H9 (cell line): ENCODE measurements around the gene ZNF287. TPM values are rescaled to one million over a fixed set of nuclear protein-coding genes. Genes with fewer than 3 reads are reported as not detected.

Experiments
- DNase-seq: peaks from one replicate; pipeline ENCODE4 v3.0.0-alpha.2; 2017
- H2AFZ ChIP-seq: one replicate; pipeline ENCODE4 v1.6.1; 2013; ENCODE audit warnings: mild to moderate bottlenecking, low read length, control low read depth, moderate library complexity
- H2AK5ac ChIP-seq: 2 replicates; pipeline ENCODE4 v1.6.1; 2013; ENCODE audit warnings: low read length, control low read depth, mixed read lengths; ENCODE audit not compliant: insufficient read length
- H2BK120ac ChIP-seq: one replicate; pipeline ENCODE4 v1.6.1; 2013; ENCODE audit warnings: low read depth, mild to moderate bottlenecking, low read length, control low read depth, inconsistent platforms; ENCODE audit not compliant: poor library complexity, severe bottlenecking
- H2BK12ac ChIP-seq: 2 replicates; pipeline ENCODE4 v1.6.1; 2013; ENCODE audit warnings: low read length, control low read depth, mixed read lengths, low read depth; ENCODE audit not compliant: insufficient read length
- H2BK15ac ChIP-seq: 2 replicates; pipeline ENCODE4 v1.6.1; 2013; ENCODE audit warnings: low read depth, low read length, control low read depth
- H2BK20ac ChIP-seq: one replicate; pipeline ENCODE4 v1.6.1; 2013; ENCODE audit warnings: low read depth, mild to moderate bottlenecking, low read length, control low read depth, inconsistent platforms; ENCODE audit not compliant: poor library complexity, severe bottlenecking
- H2BK5ac ChIP-seq: 2 replicates; pipeline ENCODE4 v1.6.1; 2013; ENCODE audit warnings: low read length, control low read depth, mixed read lengths; ENCODE audit not compliant: insufficient read length
- H3K14ac ChIP-seq: 2 replicates; pipeline ENCODE4 v1.6.1; 2013; ENCODE audit warnings: low read length, control low read depth; ENCODE audit not compliant: insufficient read depth
- H3K18ac ChIP-seq: 2 replicates; pipeline ENCODE4 v1.6.1; 2013; ENCODE audit warnings: low read depth, mild to moderate bottlenecking, mixed read lengths, low read length, control low read depth; ENCODE audit not compliant: insufficient read length
- H3K23ac ChIP-seq: 2 replicates; pipeline ENCODE4 v1.6.1; 2013; ENCODE audit warnings: low read length, control low read depth, mixed read lengths, low read depth; ENCODE audit not compliant: insufficient read length
- H3K23me2 ChIP-seq: 2 replicates; pipeline ENCODE4 v1.6.1; 2013; ENCODE audit warnings: low read depth, mild to moderate bottlenecking, mixed read lengths, low read length, control low read depth; ENCODE audit not compliant: insufficient read length, poor library complexity, severe bottlenecking
- H3K27ac ChIP-seq: 2 replicates; pipeline ENCODE4 v1.5.1; 2013; ENCODE audit warnings: low read length, control low read depth, mixed read lengths, low read depth; ENCODE audit not compliant: insufficient read length
- H3K27me3 ChIP-seq: 2 replicates; pipeline ENCODE4 v1.6.1; 2013; ENCODE audit warnings: low read length, control low read depth, inconsistent platforms; ENCODE audit not compliant: insufficient read depth
- H3K4ac ChIP-seq: 2 replicates; pipeline ENCODE4 v1.6.1; 2013; ENCODE audit warnings: low read depth, mild to moderate bottlenecking, control low read depth, inconsistent platforms, low read length, moderate library complexity
- H3K4me1 ChIP-seq: 2 replicates; pipeline ENCODE4 v1.6.1; 2013; ENCODE audit warnings: low read length, control low read depth, inconsistent platforms; ENCODE audit not compliant: insufficient read depth
- H3K4me2 ChIP-seq: 2 replicates; pipeline ENCODE4 v1.6.1; 2013; ENCODE audit warnings: low read length, control low read depth, mixed read lengths; ENCODE audit not compliant: insufficient read length, insufficient read depth
- H3K56ac ChIP-seq: 2 replicates; pipeline ENCODE4 v1.6.1; 2013; ENCODE audit warnings: low read depth, mild to moderate bottlenecking, mixed read lengths, low read length, control low read depth; ENCODE audit not compliant: insufficient read length
- H3K79me1 ChIP-seq: 2 replicates; pipeline ENCODE4 v1.6.1; 2013; ENCODE audit warnings: low read depth, mild to moderate bottlenecking, moderate library complexity, low read length, control low read depth, inconsistent platforms; ENCODE audit not compliant: insufficient read depth, poor library complexity, severe bottlenecking
- H3K79me2 ChIP-seq: 2 replicates; pipeline ENCODE4 v1.6.1; 2013; ENCODE audit warnings: low read length, control low read depth, inconsistent platforms; ENCODE audit not compliant: insufficient read depth
- H3K9ac ChIP-seq: 2 replicates; pipeline ENCODE4 v1.6.1; 2013; ENCODE audit warnings: low read length, control low read depth, mixed read lengths; ENCODE audit not compliant: insufficient read length; ENCODE audit errors: extremely low read depth
- H3K9me3 ChIP-seq: one replicate; pipeline ENCODE4 v1.6.1; 2013; ENCODE audit warnings: low read depth, low read length, inconsistent platforms; ENCODE audit not compliant: control insufficient read depth
- H3T11ph ChIP-seq: one replicate; pipeline ENCODE4 v1.6.1; 2013; ENCODE audit warnings: mild to moderate bottlenecking, low read length, control low read depth, inconsistent platforms
- H4K20me1 ChIP-seq: one replicate; pipeline ENCODE4 v1.6.1; 2013; ENCODE audit not compliant: control insufficient read depth, insufficient read length, insufficient read depth
- H4K5ac ChIP-seq: 2 replicates; pipeline ENCODE4 v1.6.1; 2013; ENCODE audit warnings: low read depth, mild to moderate bottlenecking, mixed read lengths, low read length, control low read depth; ENCODE audit not compliant: insufficient read length
- H4K8ac ChIP-seq: replicated peaks from 2 replicates; pipeline ENCODE4 v1.6.1; 2013; ENCODE audit warnings: low read length, control low read depth, mixed read lengths, low read depth; ENCODE audit not compliant: insufficient read length
- H4K91ac ChIP-seq: 2 replicates; pipeline ENCODE4 v1.6.1; 2013; ENCODE audit warnings: low read depth, mild to moderate bottlenecking, moderate library complexity, mixed read lengths, low read length, control low read depth; ENCODE audit not compliant: insufficient read length
- H3K27ac Mint-ChIP-seq, 3 experiments: 2 replicates in 2 of 3; 3 replicates in 1 of 3; pipeline ENCODE4 v1.8.0; 2020 to 2021; ENCODE audit warnings: mixed read lengths in 3 of 3, mild to moderate bottlenecking in 1 of 3, moderate library complexity in 1 of 3
- H3K27me3 Mint-ChIP-seq: 2 replicates; pipeline ENCODE4 v1.8.0; 2021; ENCODE audit warnings: low read depth, mild to moderate bottlenecking, moderate library complexity, mixed read lengths
- H3K36me3 Mint-ChIP-seq, 3 experiments: 2 replicates in 2 of 3; 3 replicates in 1 of 3; pipeline ENCODE4 v1.8.0; 2020 to 2021; ENCODE audit warnings: low read depth in 3 of 3, mixed read lengths in 3 of 3; ENCODE audit not compliant: insufficient read depth in 1 of 3
- H3K4me1 Mint-ChIP-seq, 2 experiments: 2 replicates each; pipeline ENCODE4 v1.8.0; 2020; ENCODE audit warnings: mixed read lengths in 2 of 2
- H3K4me3 Mint-ChIP-seq, 2 experiments: 2 replicates in 1 of 2; 3 replicates in 1 of 2; pipeline ENCODE4 v1.8.0; 2020 to 2021; ENCODE audit warnings: mild to moderate bottlenecking in 2 of 2, mixed read lengths in 2 of 2, moderate library complexity in 1 of 2
- H3K9me3 Mint-ChIP-seq, 2 experiments: 2 replicates in 1 of 2; 3 replicates in 1 of 2; pipeline ENCODE4 v1.8.0; 2020; ENCODE audit warnings: mild to moderate bottlenecking in 2 of 2, mixed read lengths in 2 of 2, moderate library complexity in 1 of 2
- WGBS: extraction: QIAGEN DNeasy Blood & Tissue Kit; methylation state at CpG from one replicate; pipeline ENCODE4 v1.1.7; 2013; ENCODE audit warnings: missing lambda C conversion rate, low lambda C conversion rate, mixed read lengths; ENCODE audit not compliant: insufficient read length; ENCODE audit errors: extremely low coverage; 5-methylcytosine and 5-hydroxymethylcytosine counted together
- total RNA-seq: library from RNA; stranded (reverse); gene quantifications from 2 replicates; pipeline ENCODE4 v1.2.1, GENCODE V29; 2021
- TF ChIP-seq, protein P1 (sequence below): fragments of 200-600 bp; sonication (generic); conservative IDR thresholded peaks from 3 replicates; pipeline ENCODE4 v1.8.0; 2021; ENCODE audit warnings: antibody characterized with exemption, mild to moderate bottlenecking

The ZNF287 gene
- total RNA-seq, 1 experiment from 2014 or later: 7.1 TPM

DNA sequence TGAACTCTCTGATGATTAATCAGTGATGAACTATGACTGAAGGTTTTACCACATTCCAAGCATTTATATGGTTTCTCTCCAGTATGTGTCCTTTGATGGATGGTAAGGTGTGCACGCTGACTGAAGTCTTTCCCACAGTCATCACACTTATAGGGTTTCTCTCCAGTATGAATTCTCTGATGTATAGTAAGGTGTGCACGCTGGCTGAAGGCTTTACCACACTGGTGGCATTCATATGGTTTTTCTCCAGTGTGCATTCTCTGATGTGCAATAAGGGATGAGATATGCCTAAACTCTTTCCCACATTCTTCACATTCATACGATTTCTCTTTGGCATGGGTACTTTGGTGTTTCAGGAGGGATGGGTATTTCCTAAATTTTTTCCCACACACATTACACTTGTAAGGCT, 16.4 kb downstream of the ZNF287 start:
- no peak for DNase-seq
- Histone ChIP-seq H4K8ac (no peak overlapping the region), H3K56ac (no peak overlapping the region), H3K14ac (no peak overlapping the region), H4K91ac (no peak overlapping the region), H3K79me2 (no peaks in the 10 kb centered on the region), H3K27ac (no peak overlapping the region), H2BK20ac (no peak overlapping the region), H3K27me3 (no peaks in the 10 kb centered on the region), H2AFZ (no peak overlapping the region), H3K79me1 (no peaks in the 10 kb centered on the region), H2BK12ac (no peak overlapping the region), H3K4me2 (no peak overlapping the region), H3K4ac (no peak overlapping the region), H3K23me2 (no peaks in the 10 kb centered on the region), H3K23ac (no peak overlapping the region), H3K4me1 (no peaks in the 10 kb centered on the region), H4K20me1 (no peaks in the 10 kb centered on the region), H2AK5ac (no peak overlapping the region), H3T11ph (no peak overlapping the region), H4K5ac (no peak overlapping the region), H2BK15ac (no peak overlapping the region), H2BK120ac (no peak overlapping the region), H3K9me3 (peaks cover 55% of the 10 kb centered on the region), H3K9ac (no peak overlapping the region), H2BK5ac (no peak overlapping the region), H3K18ac (no peak overlapping the region)
- H3K4me1 Mint-ChIP-seq: no peaks in the 10 kb centered on the region
- H3K27me3 Mint-ChIP-seq: peaks cover 4% of the 10 kb centered on the region; the same call in 1 of the 2 replicates
- WGBS: no CpG with 5 or more reads among the region's 3 CpGs
- no peak overlapping the region for H3K27ac Mint-ChIP-seq
- TF ChIP-seq, protein P1, sequence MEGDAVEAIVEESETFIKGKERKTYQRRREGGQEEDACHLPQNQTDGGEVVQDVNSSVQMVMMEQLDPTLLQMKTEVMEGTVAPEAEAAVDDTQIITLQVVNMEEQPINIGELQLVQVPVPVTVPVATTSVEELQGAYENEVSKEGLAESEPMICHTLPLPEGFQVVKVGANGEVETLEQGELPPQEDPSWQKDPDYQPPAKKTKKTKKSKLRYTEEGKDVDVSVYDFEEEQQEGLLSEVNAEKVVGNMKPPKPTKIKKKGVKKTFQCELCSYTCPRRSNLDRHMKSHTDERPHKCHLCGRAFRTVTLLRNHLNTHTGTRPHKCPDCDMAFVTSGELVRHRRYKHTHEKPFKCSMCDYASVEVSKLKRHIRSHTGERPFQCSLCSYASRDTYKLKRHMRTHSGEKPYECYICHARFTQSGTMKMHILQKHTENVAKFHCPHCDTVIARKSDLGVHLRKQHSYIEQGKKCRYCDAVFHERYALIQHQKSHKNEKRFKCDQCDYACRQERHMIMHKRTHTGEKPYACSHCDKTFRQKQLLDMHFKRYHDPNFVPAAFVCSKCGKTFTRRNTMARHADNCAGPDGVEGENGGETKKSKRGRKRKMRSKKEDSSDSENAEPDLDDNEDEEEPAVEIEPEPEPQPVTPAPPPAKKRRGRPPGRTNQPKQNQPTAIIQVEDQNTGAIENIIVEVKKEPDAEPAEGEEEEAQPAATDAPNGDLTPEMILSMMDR: no peak
- H3K4me3 Mint-ChIP-seq: no peak overlapping the region
- peaks cover 81 to 83% of the 10 kb centered on the region in 2 experiments for H3K9me3 Mint-ChIP-seq
- peaks cover 64 to 73% (median 66%) of the 10 kb centered on the region in 3 experiments for H3K36me3 Mint-ChIP-seq
